ENCODE measurements around the gene ATP6V1C2.

ATP6V1C2 gene

GRCh38 chr2:10709290-10709939 lies 12.0 kb upstream of the ATP6V1C2 start:
- TF ChIP-seq GATA1 (IDR thresholded peaks at IDR 0.05; ENCODE audit: low read depth, low read length) (no peak), POLR2A (IDR thresholded peaks at IDR 0.05; ENCODE audit: low read length) (no peak)
- DNase-seq: no peak

GRCh38 chr2:10712185-10712809 lies 9.1 kb upstream of the ATP6V1C2 start:
- DNase-seq: no peak
- no peak for TF ChIP-seq POLR2A (IDR thresholded peaks at IDR 0.05; ENCODE audit: low read length)
- TF ChIP-seq GATA1 (IDR thresholded peaks at IDR 0.05; ENCODE audit: low read depth, low read length): no peak

GRCh38 chr2:10716581-10716980 lies 4.8 kb upstream of the ATP6V1C2 start:
- TF ChIP-seq GATA1 (IDR thresholded peaks at IDR 0.05; ENCODE audit: low read depth, low read length) (no peak), POLR2A (IDR thresholded peaks at IDR 0.05; ENCODE audit: low read length) (no peak)
- no peak for DNase-seq

- no peak for TF ChIP-seq GATA1 (IDR thresholded peaks at IDR 0.05; ENCODE audit: low read depth, low read length)
- TF ChIP-seq POLR2A (IDR thresholded peaks at IDR 0.05; ENCODE audit: low read length): no peak
- DNase-seq: no peak
Observed at GRCh38 chr2:10717628-10718027, 3.8 kb upstream of the ATP6V1C2 start.

GRCh38 chr2:10720306-10720705 lies 1.1 kb upstream of the ATP6V1C2 start:
- no peak for DNase-seq
- TF ChIP-seq GATA1 (IDR thresholded peaks at IDR 0.05; ENCODE audit: low read depth, low read length) (no peak), POLR2A (IDR thresholded peaks at IDR 0.05; ENCODE audit: low read length) (no peak)

- TF ChIP-seq POLR2A (IDR thresholded peaks at IDR 0.05; ENCODE audit: low read length) (no peak), GATA1 (IDR thresholded peaks at IDR 0.05; ENCODE audit: low read depth, low read length) (no peak)
- no peak for DNase-seq
Observed at GRCh38 chr2:10720947-10721395, 459 bp upstream of the ATP6V1C2 start.

- DNase-seq: no peak
- TF ChIP-seq GATA1 (IDR thresholded peaks at IDR 0.05; ENCODE audit: low read depth, low read length) (no peak), POLR2A (IDR thresholded peaks at IDR 0.05; ENCODE audit: low read length) (no peak)
Observed at GRCh38 chr2:10722252-10722825, 909 bp downstream of the ATP6V1C2 start.

GRCh38 chr2:10732924-10733565 lies 11.6 kb downstream of the ATP6V1C2 start:
- TF ChIP-seq GATA1 (IDR thresholded peaks at IDR 0.05; ENCODE audit: low read depth, low read length): no peak
- no peak for TF ChIP-seq POLR2A (IDR thresholded peaks at IDR 0.05; ENCODE audit: low read length)
- no peak for DNase-seq

- DNase-seq: no peak
- TF ChIP-seq GATA1 (IDR thresholded peaks at IDR 0.05; ENCODE audit: low read depth, low read length) (no peak), POLR2A (IDR thresholded peaks at IDR 0.05; ENCODE audit: low read length) (no peak)
Observed at GRCh38 chr2:10733566-10733925, 12.1 kb downstream of the ATP6V1C2 start.

GRCh38 chr2:10733980-10734379 lies 12.6 kb downstream of the ATP6V1C2 start:
- TF ChIP-seq GATA1 (IDR thresholded peaks at IDR 0.05; ENCODE audit: low read depth, low read length): no peak
- no peak for TF ChIP-seq POLR2A (IDR thresholded peaks at IDR 0.05; ENCODE audit: low read length)
- DNase-seq: no peak

- no peak for DNase-seq
- no peak for TF ChIP-seq GATA1 (IDR thresholded peaks at IDR 0.05; ENCODE audit: low read depth, low read length)
- TF ChIP-seq POLR2A (IDR thresholded peaks at IDR 0.05; ENCODE audit: low read length): no peak
Observed at GRCh38 chr2:10738192-10738591, 16.8 kb downstream of the ATP6V1C2 start.

- TF ChIP-seq GATA1 (IDR thresholded peaks at IDR 0.05; ENCODE audit: low read depth, low read length) (no peak), POLR2A (IDR thresholded peaks at IDR 0.05; ENCODE audit: low read length) (no peak)
- DNase-seq: no peak
Observed at GRCh38 chr2:10740226-10740625, 18.8 kb downstream of the ATP6V1C2 start.

GRCh38 chr2:10741139-10741538 lies 19.7 kb downstream of the ATP6V1C2 start:
- no peak for DNase-seq
- no peak for TF ChIP-seq GATA1 (IDR thresholded peaks at IDR 0.05; ENCODE audit: low read depth, low read length)
- TF ChIP-seq POLR2A (IDR thresholded peaks at IDR 0.05; ENCODE audit: low read length): no peak

GRCh38 chr2:10742666-10743065 lies 21.2 kb downstream of the ATP6V1C2 start:
- TF ChIP-seq GATA1 (IDR thresholded peaks at IDR 0.05; ENCODE audit: low read depth, low read length) (no peak), POLR2A (IDR thresholded peaks at IDR 0.05; ENCODE audit: low read length) (no peak)
- no peak for DNase-seq
